ENCODE data around the gene TIMM23. TPM values are rescaled to one million over a fixed set of nuclear protein-coding genes. Genes with fewer than 3 reads are reported as not detected.

Gene TIMM23, protein sequence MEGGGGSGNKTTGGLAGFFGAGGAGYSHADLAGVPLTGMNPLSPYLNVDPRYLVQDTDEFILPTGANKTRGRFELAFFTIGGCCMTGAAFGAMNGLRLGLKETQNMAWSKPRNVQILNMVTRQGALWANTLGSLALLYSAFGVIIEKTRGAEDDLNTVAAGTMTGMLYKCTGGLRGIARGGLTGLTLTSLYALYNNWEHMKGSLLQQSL
- total RNA-seq, result 125 and 127 TPM in 2 replicates

DNA sequence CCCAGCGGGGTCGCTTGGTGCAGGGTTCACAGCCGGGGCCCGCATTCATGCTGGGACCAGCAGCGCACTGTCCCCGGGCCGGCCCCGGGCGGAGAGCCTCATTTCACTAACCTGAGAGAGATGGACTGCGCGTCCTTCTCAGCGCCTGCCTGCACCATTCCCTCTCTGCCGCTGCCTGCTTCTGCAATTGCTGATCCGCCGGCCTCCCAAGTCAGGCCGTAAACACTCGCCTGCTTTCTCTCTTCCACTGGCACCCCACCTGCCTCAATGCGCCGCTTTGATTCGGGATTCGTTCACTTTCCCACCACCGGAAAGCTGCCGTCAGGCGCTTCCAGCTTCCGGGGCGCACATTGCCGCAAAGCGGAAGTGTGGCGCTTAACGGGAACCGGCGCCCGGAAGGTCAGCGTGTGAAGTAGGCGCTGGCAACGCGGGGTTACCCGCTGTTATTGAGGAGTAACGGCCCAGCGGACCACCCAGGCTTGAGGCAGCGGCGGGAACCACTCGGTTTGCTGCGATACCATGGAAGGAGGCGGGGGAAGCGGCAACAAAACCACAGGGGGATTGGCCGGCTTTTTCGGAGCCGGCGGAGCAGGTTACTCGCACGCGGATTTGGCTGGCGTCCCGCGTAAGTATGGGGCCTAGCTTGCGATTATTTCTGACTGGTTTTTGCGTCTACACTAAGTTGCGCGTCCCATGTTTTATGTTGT, at the start of gene TIMM23:
TSS of gene TIMM23 (plus strand) at position 384 of the 707 bp plus-strand sequence. CDS start at position 520, 136 bp downstream.

GRCh38 chr10:46030091-46030937, 58.0 kb downstream of the TIMM23 start, which contains the start of gene NCOA4:
Gene NCOA4 (minus strand): TSS chr10:46030623. CDS start chr10:46016680, 13,943 bp downstream.

DNA sequence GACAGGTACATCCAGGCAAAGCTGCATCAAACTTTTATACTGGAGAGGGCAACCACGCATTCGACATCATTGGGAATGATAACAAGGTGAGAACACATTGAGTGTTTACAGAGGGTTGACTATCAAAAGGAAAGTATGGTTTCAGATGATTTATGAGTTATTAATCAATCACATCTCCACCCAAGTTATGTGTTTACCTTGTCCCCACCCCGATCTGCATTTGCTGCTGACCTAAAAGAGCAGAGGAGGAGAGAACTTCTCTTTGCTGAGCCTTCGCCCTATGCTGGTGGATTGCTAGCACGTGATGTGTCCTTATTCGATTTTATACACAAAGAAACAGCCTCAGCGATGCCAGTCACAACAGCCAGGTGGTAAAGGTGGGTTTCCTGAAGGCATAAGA, 74.0 kb downstream of the TIMM23 start, which contains the start of gene MSMB:
TSS of gene MSMB (minus strand) at position 9 of the 400 bp plus-strand sequence. CDS start 32 bp downstream, outside the sequence.

Other genes starting within 250 kb of the TIMM23 start
- gene WASHC2C, start 245.2 kb upstream of the TIMM23 start, total RNA-seq, result 13.4 and 13.8 TPM in 2 replicates
- gene AGAP4, start 125.0 kb upstream of the TIMM23 start, total RNA-seq, result 1.6 and 1.7 TPM in 2 replicates
- gene NCOA4, start 58.1 kb downstream of the TIMM23 start, total RNA-seq, result 75.7 and 87.3 TPM in 2 replicates
- not detected in 2 replicates for gene MSMB, start 73.8 kb downstream of the TIMM23 start, total RNA-seq

Data from bronchus fibroblast of lung (primary cell).